ENCODE data around the gene KCTD15.

- TF ChIP-seq CTCF (IDR thresholded peaks at IDR 0.05): no peak
- no peak for TF ChIP-seq POLR2A (IDR thresholded peaks at IDR 0.05)
- TF ChIP-seq EP300 (IDR thresholded peaks at IDR 0.05): no peak
Observed at GRCh38 chr19:33802801-33803200, 6.1 kb downstream of the KCTD15 start.

Measured in upper lobe of left lung (tissue), 4 donors.